CD4-positive, alpha-beta T cell treated with Interleukin-17A for 1 hour (primary cell): ENCODE results near the gene WDR64.
"Not testable (repeated sequence)": the region's sequence is repeated elsewhere in the genome, so short reads cannot be mapped to it uniquely, and the experiment has no call there.

ENCODE experiments used
- DNase-seq: peaks from one replicate; pipeline ENCODE4 v3.0.0-alpha.2; 2020

Gene WDR64

DNA sequence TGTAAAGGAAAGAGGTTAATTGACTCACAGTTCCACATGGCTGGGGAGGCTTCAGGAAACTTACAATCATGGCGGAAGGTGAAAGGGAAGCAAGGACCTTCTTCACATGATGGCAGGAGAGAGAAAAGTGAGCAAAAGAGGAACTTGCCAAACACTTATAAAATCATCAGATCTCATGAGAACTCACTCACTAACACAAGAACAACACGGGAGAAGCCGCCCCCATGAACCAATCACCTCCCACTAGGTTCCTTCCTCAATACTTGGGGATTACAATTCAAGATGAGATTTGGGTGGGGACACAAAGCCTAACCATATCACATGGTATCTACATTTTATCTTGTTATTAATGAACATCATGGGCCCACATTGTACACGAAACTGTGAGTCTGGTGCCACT, 51.7 kb downstream of the WDR64 start:
- not testable (repeated sequence) for DNase-seq

DNA sequence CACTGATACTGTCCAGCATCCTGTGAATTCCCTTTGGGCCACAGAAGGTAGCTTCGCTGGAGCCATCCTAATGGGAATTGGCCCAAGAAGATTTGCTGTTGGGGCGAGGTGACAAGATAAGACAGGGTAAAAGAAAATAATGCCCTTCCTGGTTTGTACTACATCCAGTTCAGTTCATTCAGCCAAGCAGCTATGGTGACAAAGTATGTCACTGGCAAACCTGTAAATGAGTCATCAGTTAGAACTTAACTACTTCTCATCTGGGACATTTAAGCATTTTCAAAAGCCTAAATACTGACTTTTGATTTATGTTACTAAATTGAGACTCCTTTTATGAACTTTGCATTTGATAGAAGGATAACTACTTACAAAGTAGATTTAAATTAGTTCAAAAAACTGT, 54.2 kb downstream of the WDR64 start:
- no peak for DNase-seq

- DNase-seq: peak; percentile 41
Observed at GRCh38 chr1:241706967-241707366, 54.9 kb downstream of the WDR64 start.

DNA sequence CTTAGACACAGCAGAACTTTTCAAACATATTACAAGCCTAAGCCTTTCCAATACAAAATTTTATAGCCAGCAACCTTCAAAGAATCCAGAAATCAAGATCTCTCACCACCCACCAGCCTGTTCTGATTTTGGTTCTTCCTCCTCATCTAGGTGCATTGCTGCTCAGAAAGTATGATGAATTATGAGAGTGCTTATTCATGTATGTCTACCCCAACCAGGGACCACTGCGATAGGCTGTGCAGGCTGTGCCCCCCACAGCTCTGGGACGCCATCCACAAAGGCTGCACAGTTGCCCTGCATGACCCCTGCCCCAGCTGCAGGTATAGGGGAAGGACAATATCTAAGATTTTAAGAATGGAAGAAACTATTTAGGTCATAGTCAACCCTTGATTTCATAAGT, 55.4 kb downstream of the WDR64 start:
- no peak for DNase-seq

DNA sequence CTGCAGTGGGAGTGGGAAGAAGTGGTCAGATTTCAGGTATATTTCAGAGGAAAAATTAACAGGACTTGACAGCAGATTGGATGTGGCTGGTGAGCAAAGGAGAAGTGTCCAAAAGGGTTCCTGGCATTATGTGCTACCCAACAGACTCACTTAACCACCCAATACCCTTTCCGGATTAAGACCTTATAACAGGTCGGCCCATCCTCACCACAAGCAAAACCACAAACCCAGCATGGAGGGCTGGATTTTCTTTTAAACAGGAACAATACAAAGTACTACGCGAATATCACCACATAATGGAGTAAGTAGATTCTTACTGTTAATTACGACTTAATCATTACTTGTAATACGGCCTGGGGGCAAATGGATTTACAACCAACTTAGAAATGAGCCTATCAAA, 59.2 kb downstream of the WDR64 start:
- no peak for DNase-seq

- no peak for DNase-seq
Observed at GRCh38 chr1:241713316-241713715, 61.2 kb downstream of the WDR64 start.

DNA sequence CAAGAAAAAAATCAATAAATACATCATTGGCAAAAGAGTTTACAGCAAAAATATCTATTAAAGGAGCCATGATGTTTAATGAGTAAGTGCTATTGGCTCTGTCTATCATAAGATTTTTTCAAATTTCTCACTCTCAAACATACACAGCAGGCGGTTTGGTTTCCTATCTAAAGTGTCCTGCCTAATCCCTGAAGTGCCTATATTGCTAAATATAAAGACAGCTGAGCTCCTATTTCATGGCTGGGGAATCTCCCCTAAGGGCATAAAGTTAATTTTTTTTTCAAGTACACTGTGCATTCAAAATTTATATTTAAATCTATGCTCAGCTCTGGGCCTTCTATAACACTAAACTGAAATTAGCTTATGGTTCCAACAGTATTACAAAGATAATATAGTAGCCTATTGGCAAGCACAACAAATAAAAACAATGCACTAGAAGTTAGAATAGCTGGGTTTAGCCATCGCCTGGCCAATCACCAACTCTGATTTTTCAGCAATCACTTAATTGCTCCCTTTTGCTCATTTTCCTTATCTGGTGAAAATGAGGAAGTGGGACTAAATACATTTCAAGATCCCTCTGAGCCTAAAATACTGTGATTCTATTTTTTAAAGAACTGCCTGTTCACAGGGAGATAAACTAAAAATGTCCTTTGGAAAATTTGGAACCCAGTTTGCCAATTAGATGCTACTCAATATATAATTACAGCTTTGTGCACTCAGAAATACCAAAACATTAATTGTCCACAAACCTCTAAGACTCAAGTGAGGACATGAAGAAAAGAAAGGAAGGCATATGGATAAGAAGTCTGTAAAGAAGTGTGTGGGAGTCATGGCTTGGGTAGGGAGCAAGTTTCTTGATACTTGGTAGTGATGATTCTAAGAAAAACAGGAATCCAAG, 62.5 kb downstream of the WDR64 start:
- DNase-seq: no peak

DNA sequence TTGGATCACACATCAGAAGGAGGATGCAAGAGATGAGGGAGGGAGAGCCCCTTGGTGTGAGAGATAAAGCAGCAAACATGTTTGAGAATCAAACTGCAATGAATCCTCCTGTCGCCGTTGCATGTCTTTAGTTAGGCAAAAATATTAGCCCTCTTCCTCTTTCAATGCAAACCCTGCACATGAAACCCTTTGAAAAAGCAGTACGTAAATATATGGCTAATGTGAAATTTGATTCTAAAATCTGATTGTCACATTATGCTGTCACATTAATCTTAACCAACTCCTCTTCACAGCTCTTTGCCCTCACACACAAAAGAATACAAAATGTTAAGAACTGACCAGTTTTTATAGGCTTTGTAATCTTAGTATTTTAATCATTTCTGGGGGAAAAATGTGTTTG, 63.4 kb downstream of the WDR64 start:
- no peak for DNase-seq

DNA sequence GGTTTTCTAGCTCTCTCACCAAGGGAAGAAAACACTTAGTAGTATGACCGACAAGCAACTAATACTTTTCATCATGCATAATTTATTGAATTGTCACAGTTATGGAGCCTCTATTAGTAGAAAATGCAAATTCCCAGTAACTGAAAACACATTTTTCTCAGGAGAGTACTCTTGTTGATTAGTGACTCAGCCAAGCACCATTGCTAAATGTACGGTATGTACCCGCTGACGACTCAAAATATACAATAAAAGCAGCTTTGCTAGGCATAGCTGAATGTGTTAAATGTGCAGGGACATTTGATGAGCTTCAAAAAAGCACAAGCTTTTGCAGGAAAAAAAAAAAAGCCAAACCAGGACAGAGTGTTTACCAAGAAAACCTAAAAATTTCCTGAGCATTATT, 63.9 kb downstream of the WDR64 start:
- no peak for DNase-seq

GRCh38 chr1:241716915-241717656, 65.0 kb downstream of the WDR64 start:
- DNase-seq: peak; percentile 8

DNA sequence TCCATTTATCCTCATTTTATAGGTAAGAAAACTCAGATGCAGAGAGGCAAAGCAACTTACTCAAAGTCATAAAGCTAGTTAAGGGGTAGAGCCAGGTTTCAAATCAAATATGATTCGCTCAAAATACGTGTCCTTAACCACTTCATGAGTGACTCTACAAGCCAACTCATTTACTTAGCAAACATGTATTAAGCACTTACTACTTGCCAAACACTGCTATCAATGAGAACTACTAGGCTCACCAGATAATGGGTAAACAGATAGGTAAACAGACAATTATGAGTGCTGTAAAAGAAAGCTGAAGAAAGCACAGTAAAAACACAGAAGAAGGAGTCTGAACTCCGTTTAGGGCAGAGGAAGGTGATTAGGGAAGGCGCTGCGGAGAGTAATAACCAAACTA, 65.9 kb downstream of the WDR64 start:
- no peak for DNase-seq

GRCh38 chr1:241721011-241721410, 68.9 kb downstream of the WDR64 start:
- no peak for DNase-seq

DNA sequence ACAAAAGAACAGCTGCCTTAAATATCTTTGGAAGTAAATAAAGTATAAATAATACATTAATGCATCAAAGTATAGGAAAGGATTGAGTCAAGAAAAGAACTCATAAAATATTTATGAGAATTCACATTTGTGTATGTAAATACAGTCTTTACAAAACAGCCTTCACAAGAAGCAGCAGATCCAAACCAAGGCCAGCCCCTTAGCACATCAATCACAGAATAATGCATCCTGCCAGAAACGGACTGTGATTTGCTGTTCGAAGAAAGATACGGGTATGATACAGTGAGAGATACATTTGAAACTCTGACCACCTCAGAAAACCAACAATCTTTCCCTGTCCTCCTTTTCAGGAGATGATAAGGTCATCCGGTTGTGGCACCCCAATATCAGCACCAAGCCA, 70.9 kb downstream of the WDR64 start:
- no peak for DNase-seq

GRCh38 chr1:241724741-241725356, 72.8 kb downstream of the WDR64 start:
- no peak for DNase-seq

DNA sequence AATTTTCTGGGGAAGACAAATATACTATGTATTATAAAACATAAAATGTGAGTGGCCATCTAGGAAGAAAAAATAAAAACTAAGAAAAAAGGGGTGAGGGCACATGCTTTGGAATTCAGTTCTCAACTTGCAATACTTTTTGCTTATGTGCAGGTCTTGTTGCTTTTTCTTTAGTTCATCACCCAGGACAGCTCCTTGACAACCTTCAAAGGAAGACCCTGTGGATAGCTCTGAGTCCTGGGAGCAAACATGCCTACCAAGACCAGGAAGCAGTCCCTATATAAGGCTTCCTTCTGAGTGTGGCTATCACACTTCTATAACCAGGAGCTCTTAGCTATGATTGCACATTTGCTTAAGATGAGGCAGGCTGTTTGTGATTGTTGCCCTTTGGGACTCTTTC, 78.0 kb downstream of the WDR64 start:
- DNase-seq: no peak

- DNase-seq: no peak
Observed at GRCh38 chr1:241733899-241734298, 81.8 kb downstream of the WDR64 start.

GRCh38 chr1:241734533-241734932, 82.5 kb downstream of the WDR64 start:
- DNase-seq: no peak

- DNase-seq: not testable (repeated sequence)
Observed at GRCh38 chr1:241735493-241735926, 83.4 kb downstream of the WDR64 start.

DNA sequence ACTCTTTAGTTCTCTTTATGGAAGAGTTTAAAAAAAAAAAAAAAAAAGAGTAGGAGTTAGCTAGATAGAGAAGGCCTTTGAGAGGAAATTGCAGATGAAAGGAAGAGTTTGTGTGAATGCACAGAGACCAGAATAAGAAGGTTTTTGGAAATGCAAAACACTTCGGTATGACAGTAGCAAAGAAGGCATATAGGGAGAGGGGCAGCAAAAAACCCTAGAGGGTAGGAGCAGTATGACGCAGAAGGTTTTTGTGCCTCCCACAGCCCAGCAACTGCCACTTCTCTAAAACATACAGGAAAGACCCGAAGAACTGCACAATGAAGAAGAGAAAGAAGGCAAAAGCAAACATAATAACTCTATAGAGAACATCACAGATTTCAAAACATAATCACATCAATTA, 84.3 kb downstream of the WDR64 start:
- DNase-seq: no peak

DNA sequence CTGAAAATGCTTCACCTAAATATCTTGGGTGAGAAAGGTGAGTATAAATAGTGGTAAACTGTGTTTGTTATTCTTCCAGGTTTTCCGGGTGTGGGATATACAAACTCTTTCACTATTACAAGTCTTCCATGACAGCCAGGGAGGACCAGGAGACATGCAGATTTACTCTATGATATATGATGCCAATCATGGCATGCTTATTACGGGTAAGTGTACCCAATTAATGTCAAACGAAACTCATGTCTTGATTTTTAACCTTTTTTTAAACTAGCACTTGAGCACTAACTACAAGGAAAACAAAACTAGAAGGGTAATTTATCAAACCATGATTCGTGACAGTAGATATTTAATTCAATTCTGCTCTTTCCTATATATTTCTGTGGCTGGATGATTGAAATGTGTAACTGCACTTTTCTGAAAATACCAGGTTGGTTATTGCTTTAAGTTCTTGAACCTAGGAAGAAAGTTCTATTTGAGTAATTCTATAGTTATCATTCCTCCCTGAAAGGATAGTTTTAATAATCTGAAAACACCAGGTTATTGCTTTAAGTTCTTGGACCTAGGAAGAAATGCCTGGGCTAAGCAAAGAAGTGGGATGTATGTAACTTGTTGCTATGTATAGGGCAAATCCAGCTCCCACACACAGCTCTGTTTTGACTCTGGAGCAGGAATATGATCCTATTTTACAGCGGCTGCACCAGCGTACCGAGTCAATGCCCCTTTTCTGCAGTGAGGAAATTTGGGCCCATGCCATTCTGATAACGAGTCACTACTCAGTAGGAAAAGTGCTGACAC, 86.4 kb downstream of the WDR64 start:
- DNase-seq: no peak

DNA sequence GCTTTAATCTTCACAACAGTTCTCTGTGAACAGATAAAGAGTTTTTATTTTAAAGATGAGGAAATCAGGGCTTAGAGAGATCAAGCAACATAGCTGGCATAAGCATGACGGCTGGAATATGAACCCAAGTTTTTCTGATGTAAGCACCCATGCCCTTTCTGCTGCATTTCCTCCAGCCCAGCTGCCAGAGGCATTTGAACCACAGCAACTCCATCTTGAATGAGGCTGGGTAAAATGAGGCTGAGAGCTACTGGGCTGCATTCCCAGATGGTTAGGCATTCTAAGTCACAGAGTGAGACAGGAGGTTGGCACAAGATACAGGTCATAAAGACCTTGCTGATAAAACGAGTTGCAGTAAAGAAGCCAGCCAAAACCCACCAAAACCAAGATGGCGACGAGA, 90.0 kb downstream of the WDR64 start:
- DNase-seq: no peak

DNA sequence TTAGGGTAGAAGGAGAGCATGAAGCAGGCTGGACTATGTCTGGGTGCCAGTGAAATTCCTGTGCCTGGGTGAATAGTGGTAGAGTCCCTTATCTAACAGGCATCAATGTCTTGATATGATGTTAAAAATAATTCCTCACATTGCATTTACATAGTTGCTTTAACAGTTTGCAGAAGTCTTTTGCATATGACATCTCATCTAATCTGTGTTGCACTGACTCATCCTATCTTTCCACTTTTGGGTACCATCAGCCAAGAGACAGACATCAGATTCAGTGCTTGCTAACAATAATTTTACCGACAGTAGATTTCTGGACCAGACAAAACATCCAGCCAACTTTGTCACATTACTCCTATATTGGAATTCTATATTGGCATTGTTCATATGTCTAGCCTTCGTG, 92.5 kb downstream of the WDR64 start:
- DNase-seq: no peak

DNA sequence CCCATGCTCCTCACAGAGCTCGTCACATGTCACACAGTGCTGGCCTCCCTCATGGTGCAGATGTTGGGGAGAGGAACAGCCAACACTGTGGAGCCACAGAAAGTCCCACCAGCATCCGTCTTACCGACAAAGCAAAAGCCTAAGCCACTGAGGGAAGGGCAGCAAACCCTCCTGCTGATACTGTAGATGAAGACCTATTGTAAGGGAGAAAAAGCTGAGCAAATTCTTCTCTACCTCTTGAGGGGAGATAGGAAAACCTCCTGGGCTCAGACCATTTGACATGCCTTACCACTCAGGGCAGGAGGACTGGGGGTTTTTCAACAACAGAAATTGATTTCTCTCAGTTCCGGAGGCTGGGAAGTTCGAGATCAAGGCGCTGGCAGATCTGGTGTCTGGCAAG, 95.9 kb downstream of the WDR64 start:
- no peak for DNase-seq
